GM19463 (cell line): ENCODE results near the gene CASP2.

ENCODE experiments used
- ATAC-seq: cut with Tn5 transposase; IDR thresholded peaks from one replicate; pipeline ENCODE4 v1.9.1; 2021; ENCODE audit warnings: mild to moderate bottlenecking, moderate library complexity; ENCODE audit not compliant: unreplicated experiment

CASP2 gene

GRCh38 chr7:143325240-143325639 is 37.1 kb downstream of the CASP2 start:
- ATAC-seq, result peak; percentile 44

GRCh38 chr7:143327903-143328302 is 39.8 kb downstream of the CASP2 start:
- ATAC-seq, result no peak

GRCh38 chr7:143329471-143330170 is 41.5 kb downstream of the CASP2 start:
- ATAC-seq, result no peak

- ATAC-seq, result no peak
Observed at GRCh38 chr7:143331179-143331801, 43.1 kb downstream of the CASP2 start.

GRCh38 chr7:143334244-143334643 is 46.1 kb downstream of the CASP2 start:
- no peak for ATAC-seq

GRCh38 chr7:143337216-143337615 is 49.1 kb downstream of the CASP2 start:
- no peak for ATAC-seq

GRCh38 chr7:143341842-143342241 is 53.7 kb downstream of the CASP2 start:
- no peak for ATAC-seq

GRCh38 chr7:143343596-143343995 is 55.4 kb downstream of the CASP2 start:
- no peak for ATAC-seq

GRCh38 chr7:143345428-143345900 is 57.3 kb downstream of the CASP2 start:
- peak; percentile 78 for ATAC-seq

GRCh38 chr7:143346018-143346417 is 57.9 kb downstream of the CASP2 start:
- ATAC-seq, result no peak

GRCh38 chr7:143347950-143348349 is 59.8 kb downstream of the CASP2 start:
- no peak for ATAC-seq

- ATAC-seq, result no peak
Observed at GRCh38 chr7:143351060-143351459, 62.9 kb downstream of the CASP2 start.

- ATAC-seq, result no peak
Observed at GRCh38 chr7:143351574-143351973, 63.4 kb downstream of the CASP2 start.

- ATAC-seq, result no peak
Observed at GRCh38 chr7:143352531-143353002, 64.4 kb downstream of the CASP2 start.

- ATAC-seq, result no peak
Observed at GRCh38 chr7:143354376-143354775, 66.2 kb downstream of the CASP2 start.

- no peak for ATAC-seq
Observed at GRCh38 chr7:143354965-143355364, 66.8 kb downstream of the CASP2 start.

- no peak for ATAC-seq
Observed at GRCh38 chr7:143355450-143356385, 67.6 kb downstream of the CASP2 start.

- no peak for ATAC-seq
Observed at GRCh38 chr7:143356414-143357050, 68.4 kb downstream of the CASP2 start.
